HepG2 (cell line): ENCODE data around the gene TMEM116. TPM values are rescaled to one million over a fixed set of nuclear protein-coding genes. Genes with fewer than 3 reads are reported as not detected.
A peak's percentile ranks its signal among the peaks of the same experiment; 100 is the strongest.

Source experiments
- ATAC-seq: fragments of 200-7000 bp; cut with Tn5 transposase; 3 replicates; pipeline ENCODE4 v1.9.1; 2020; ENCODE audit warnings: mild to moderate bottlenecking, moderate library complexity
- BruUV-seq: library from RNA; stranded (reverse); fragments of 400-500 nt; replicated peaks from 2 replicates; lab custom pipeline; 2021; lab: Mats Ljungman, UMichigan
- CTCF ChIA-PET: fragments of 300-600 bp; formaldehyde crosslinking; extraction: SDS; loops from one replicate; lab custom pipeline; 2021; ENCODE audit warnings: low total read pairs, inconsistent platforms, low intra/inter-chr PET ratio; lab: Yijun Ruan, JAX
- POLR2A ChIA-PET: fragments of 350-600 bp; sonication (Branson Sonifier 250); formaldehyde crosslinking; loops from one replicate; lab custom pipeline; 2020; ENCODE audit warnings: antibody characterized with exemption, inconsistent platforms; lab: Yijun Ruan, JAX
- DNase-seq: peaks from one replicate; pipeline ENCODE4 v3.0.0-alpha.2; 2015; ENCODE audit warnings: low spot score
- FAIRE-seq: peaks from 3 replicates; lab custom pipeline; 2011; peaks lifted over from hg19 to GRCh38; lab: Jason Lieb, UNC
- H2AFZ ChIP-seq: one replicate; pipeline ENCODE4 v1.6.1; 2011; ENCODE audit warnings: low read length, inconsistent platforms
- H3K27ac ChIP-seq: fragments of 300-600 bp; 3 replicates; pipeline ENCODE4 v1.8.0; 2011; ENCODE audit warnings: mixed run types, mild to moderate bottlenecking, mixed read lengths, low read length, inconsistent platforms; ENCODE audit not compliant: insufficient read depth; ENCODE audit errors: extremely low read length
- H3K27me3 ChIP-seq, 2 experiments: fragments of 200-600 bp in 1 of 2; 2 replicates in 1 of 2; 3 replicates in 1 of 2; pipeline versions ENCODE4 v1.6.0 to v1.8.0; 2011; ENCODE audit warnings: low read length in 2 of 2, mild to moderate bottlenecking in 2 of 2, moderate library complexity in 2 of 2, inconsistent platforms in 1 of 2; ENCODE audit not compliant: insufficient read depth in 2 of 2, control insufficient read depth in 1 of 2
- H3K36me3 ChIP-seq, 2 experiments: fragments of 200-600 bp in 1 of 2; replicated peaks in 1 of 2; 2 replicates in 1 of 2; 3 replicates in 1 of 2; pipeline versions ENCODE4 v1.5.1 to v1.8.0; 2011; ENCODE audit warnings: low read length in 2 of 2, inconsistent platforms in 1 of 2; ENCODE audit not compliant: insufficient read depth in 2 of 2, control insufficient read depth in 1 of 2
- H3K4me1 ChIP-seq: 2 replicates; pipeline ENCODE4 v1.5.1; 2012; ENCODE audit warnings: low read length, inconsistent platforms; ENCODE audit not compliant: insufficient read depth
- H3K4me2 ChIP-seq: 2 replicates; pipeline ENCODE4 v1.6.0; 2011; ENCODE audit warnings: low read depth, low read length, inconsistent platforms
- H3K4me3 ChIP-seq, 3 experiments: fragments of 200-600 bp in 1 of 3; sonication (generic), shearing (Covaris generic) in 1 of 3; replicated peaks in 1 of 3; 2 replicates each; pipeline ENCODE4 v1.5.1; 2011 to 2016; ENCODE audit warnings: low read length in 3 of 3, inconsistent platforms in 2 of 3, low read depth in 2 of 3, mild to moderate bottlenecking in 2 of 3, control low read depth in 1 of 3, mixed read lengths in 1 of 3; ENCODE audit not compliant: insufficient read depth in 1 of 3
- H3K79me2 ChIP-seq: one replicate; pipeline ENCODE4 v1.6.1; 2011; ENCODE audit warnings: low read length, inconsistent platforms; ENCODE audit not compliant: insufficient read depth
- H3K9ac ChIP-seq: 2 replicates; pipeline ENCODE4 v1.6.0; 2011; ENCODE audit warnings: mild to moderate bottlenecking, low read depth, low read length, inconsistent platforms; ENCODE audit not compliant: insufficient read depth
- H3K9me3 ChIP-seq: 2 replicates; pipeline ENCODE4 v1.5.1; 2012; ENCODE audit warnings: mild to moderate bottlenecking, low read length
- H4K20me1 ChIP-seq: 2 replicates; pipeline ENCODE4 v1.6.0; 2011; ENCODE audit warnings: inconsistent platforms, mild to moderate bottlenecking, low read length, moderate library complexity; ENCODE audit not compliant: insufficient read depth
- MAFK ChIP-seq, 2 experiments: IDR thresholded peaks in 1 of 2; conservative IDR thresholded peaks in 1 of 2; 2 replicates each; pipeline ENCODE4 v1.6.1; 2011; ENCODE audit warnings: improper control_type of control experiment in 2 of 2, low read length in 2 of 2
- WGBS: methylation state at CpG from one replicate; pipeline ENCODE4 v1.1.6; 2017; ENCODE audit warnings: low lambda C conversion rate; 5-methylcytosine and 5-hydroxymethylcytosine counted together
- in situ Hi-C: cut with HindIII; loops from 2 replicates; pipeline ENCODE4 v1.10.0; 2017; ENCODE audit warnings: low pct_unique_long_range_greater_than_20kb; ENCODE audit not compliant: extremely low pct_ligation_motif_present
- intact Hi-C: fragments of 100-400 bp; cut with micrococcal nuclease; formaldehyde crosslinking; loops from one replicate; pipeline ENCODE4 v1.10.0; 2022; ENCODE audit not compliant: unreplicated experiment
- polyA plus RNA-seq, 8 experiments: library from polyadenylated mRNA; depleted of rRNA in 3 of 8; stranded (reverse) in 7 of 8; unstranded in 1 of 8; fragments of >200 nt; fragmentation: Illumina TruSeq in 4 of 8; extraction: Trizol in 4 of 8; gene quantifications; 2 replicates each; pipeline versions ENCODE4 v1.2.1 to v1.2.3, GENCODE V29; 2011 to 2016; ENCODE audit warnings: low read depth in 4 of 8, missing spikeins in 1 of 8, mixed read lengths in 1 of 8; ENCODE audit not compliant: insufficient read depth in 1 of 8
- total RNA-seq, 5 experiments: library from RNA; depleted of rRNA; stranded (reverse); fragments of >200 nt; fragmentation: Illumina TruSeq; extraction: Trizol; gene quantifications; 2 replicates each; pipeline ENCODE4 v1.2.3, GENCODE V29; 2016; ENCODE audit warnings: low read depth in 1 of 5
- TF ChIP-seq, protein P1 (sequence below): sonication (generic); formaldehyde crosslinking; IDR thresholded peaks from 2 replicates; pipeline ENCODE4 v1.4.0; 2020; ENCODE audit warnings: mild to moderate bottlenecking, missing genetic modification reagents

Gene TMEM116
- total and polyA plus RNA-seq, 2 of the 13 experiments (the other 11 are each of a cell fraction or from before 2014, with no cell fraction given): 14.0 to 17.8 TPM

DNA sequence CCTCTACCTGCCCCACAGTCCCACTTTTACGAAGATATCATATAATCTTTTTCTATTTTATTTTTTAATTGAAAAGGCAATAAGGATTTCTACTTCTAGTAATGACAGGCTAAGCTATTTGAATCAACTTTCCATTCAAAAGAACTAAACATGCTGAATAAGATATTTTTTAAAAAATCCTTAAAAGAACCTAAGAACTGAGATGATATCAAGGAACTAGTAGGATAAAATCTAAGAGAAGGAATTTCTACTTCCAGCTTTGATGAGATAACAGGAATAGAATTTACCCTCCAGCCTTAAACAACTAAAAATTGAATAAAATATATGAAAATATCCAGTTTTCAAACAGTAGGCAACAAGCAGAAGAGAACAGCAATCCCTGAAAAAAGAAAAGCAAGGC is 69.0 kb downstream of the TMEM116 start:
- Histone ChIP-seq H3K9me3 (no peaks in the 10 kb centered on the region), H3K9ac (no peak overlapping the region), H3K4me2 (no peak overlapping the region), H3K4me1 (peaks cover 22% of the 10 kb centered on the region), H3K36me3 (no peaks in the 10 kb centered on the region), H4K20me1 (no peaks in the 10 kb centered on the region), H3K79me2 (no peaks in the 10 kb centered on the region), H3K4me3 (no peak overlapping the region), H3K27me3 (no peaks in the 10 kb centered on the region), H3K27ac (no peak overlapping the region), H2AFZ (no peak overlapping the region)
- ChIA-PET POLR2A (no interaction called here), CTCF (no interaction called here)
- TF ChIP-seq MAFK (conservative IDR thresholded peaks at IDR 0.05 in 1 of 2, IDR thresholded peaks at IDR 0.05 in 1 of 2; ENCODE audit: low read length in 2 of 2): 0 out of 4 replicates have a peak, but pooled peaks of 1 of the 2 experiments have one; percentile 7
- TF ChIP-seq, protein P1, sequence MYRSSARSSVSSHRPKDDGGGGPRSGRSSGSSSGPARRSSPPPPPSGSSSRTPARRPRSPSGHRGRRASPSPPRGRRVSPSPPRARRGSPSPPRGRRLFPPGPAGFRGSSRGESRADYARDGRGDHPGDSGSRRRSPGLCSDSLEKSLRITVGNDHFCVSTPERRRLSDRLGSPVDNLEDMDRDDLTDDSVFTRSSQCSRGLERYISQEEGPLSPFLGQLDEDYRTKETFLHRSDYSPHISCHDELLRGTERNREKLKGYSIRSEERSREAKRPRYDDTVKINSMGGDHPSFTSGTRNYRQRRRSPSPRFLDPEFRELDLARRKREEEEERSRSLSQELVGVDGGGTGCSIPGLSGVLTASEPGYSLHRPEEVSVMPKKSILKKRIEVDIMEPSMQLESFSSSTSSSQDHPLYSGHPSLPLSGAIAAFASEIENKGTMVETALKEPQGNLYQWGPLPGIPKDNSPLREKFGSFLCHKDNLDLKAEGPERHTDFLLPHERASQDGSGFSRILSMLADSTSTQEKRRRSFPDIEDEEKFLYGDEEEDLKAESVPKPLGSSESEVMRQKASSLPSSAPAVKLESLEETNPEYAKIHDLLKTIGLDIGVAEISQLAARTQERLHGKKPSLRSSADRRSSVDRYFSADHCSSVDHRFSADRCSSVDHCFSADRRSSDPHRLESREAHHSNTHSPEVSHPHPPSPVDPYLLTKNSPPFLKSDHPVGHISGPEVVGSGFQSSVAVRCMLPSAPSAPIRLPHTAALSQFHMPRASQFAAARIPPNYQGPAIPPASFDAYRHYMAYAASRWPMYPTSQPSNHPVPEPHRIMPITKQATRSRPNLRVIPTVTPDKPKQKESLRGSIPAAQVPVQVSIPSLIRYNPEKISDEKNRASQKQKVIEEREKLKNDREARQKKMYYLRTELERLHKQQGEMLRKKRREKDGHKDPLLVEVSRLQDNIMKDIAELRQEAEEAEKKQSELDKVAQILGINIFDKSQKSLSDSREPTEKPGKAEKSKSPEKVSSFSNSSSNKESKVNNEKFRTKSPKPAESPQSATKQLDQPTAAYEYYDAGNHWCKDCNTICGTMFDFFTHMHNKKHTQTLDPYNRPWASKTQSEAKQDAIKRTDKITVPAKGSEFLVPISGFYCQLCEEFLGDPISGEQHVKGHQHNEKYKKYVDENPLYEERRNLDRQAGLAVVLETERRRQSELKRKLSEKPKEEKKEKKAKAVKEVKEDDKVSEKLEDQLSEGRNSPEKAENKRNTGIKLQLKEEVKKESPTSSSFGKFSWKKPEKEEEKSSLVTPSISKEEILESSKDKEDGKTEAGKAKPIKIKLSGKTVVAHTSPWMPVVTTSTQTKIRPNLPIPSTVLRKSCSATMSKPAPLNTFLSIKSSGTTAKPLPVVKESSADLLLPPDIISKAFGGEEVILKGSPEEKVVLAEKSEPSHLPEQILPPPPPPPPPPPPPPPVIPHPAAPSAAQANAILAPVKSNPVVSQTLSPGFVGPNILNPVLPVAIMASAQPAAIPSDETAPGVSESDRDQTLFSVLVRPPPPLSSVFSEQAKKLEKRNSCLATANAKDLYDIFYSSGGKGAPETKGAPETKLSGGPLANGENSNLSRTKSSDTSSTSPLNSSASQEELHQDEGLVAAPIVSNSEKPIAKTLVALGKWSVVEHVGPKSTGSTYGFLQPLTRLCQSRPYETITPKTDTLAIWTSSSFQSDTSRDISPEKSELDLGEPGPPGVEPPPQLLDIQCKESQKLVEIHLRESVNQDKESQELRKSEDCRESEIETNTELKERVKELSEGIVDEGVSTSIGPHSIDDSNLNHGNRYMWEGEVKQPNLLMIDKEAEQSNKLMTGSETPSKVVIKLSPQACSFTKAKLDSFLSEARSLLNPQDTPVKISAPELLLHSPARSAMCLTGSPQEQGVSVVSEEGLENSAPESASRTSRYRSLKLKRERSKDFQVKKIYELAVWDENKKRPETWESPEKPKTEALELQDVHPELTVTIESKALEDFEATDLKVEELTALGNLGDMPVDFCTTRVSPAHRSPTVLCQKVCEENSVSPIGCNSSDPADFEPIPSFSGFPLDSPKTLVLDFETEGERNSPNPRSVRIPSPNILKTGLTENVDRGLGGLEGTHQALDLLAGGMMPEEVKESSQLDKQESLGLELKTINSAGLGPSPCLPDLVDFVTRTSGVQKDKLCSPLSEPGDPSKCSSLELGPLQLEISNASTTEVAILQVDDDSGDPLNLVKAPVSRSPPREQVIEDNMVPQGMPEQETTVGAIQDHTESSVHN (CRISPR knock-in tag): no peak
- no TSS peak for BruUV-seq
- WGBS: 95% methylated on average over 1 of the region's 1 CpG
- intact Hi-C loops: no loop called here
- in situ Hi-C loops: loop anchor here (10.0 kb wide), 1 partner anchor 71 kb away; the partner anchor contains the start of genes ERP29 and TMEM116
- DNase-seq (no peak), FAIRE-seq (no peak), ATAC-seq (no peak)
